Liver (tissue), 9 donors: ENCODE results near the gene CD59. TPM values are rescaled to one million over a fixed set of nuclear protein-coding genes. Genes with fewer than 3 reads are reported as not detected.

Source experiments
- DNase-seq: peaks from one replicate; pipeline ENCODE4 v3.0.0-alpha.2; 2017; ENCODE audit warnings: low spot score
- H3K27ac ChIP-seq, 2 donors: one replicate each; pipeline ENCODE4 v1.7.0; 2013; ENCODE audit warnings: inconsistent platforms in 2 of 2, low read length in 2 of 2, control low read depth in 1 of 2, low read depth in 1 of 2, mild to moderate bottlenecking in 1 of 2
- H3K27me3 ChIP-seq, 4 donors: one replicate each; pipeline versions ENCODE4 v1.6.1 to v1.7.0; 2013; ENCODE audit warnings: low read length in 3 of 4, inconsistent platforms in 1 of 4, mild to moderate bottlenecking in 1 of 4, moderate library complexity in 1 of 4; ENCODE audit not compliant: control insufficient read depth in 4 of 4, insufficient read depth in 4 of 4
- H3K36me3 ChIP-seq, 4 donors: one replicate each; pipeline versions ENCODE4 v1.6.1 to v1.7.0; 2013; ENCODE audit warnings: low read length in 3 of 4, mild to moderate bottlenecking in 3 of 4, low read depth in 1 of 4, moderate library complexity in 1 of 4; ENCODE audit not compliant: control insufficient read depth in 4 of 4, insufficient read depth in 3 of 4
- H3K4me1 ChIP-seq, 4 donors: one replicate each; pipeline versions ENCODE4 v1.6.1 to v1.7.0; 2013; ENCODE audit warnings: low read length in 3 of 4, mild to moderate bottlenecking in 3 of 4, moderate library complexity in 1 of 4; ENCODE audit not compliant: control insufficient read depth in 4 of 4, insufficient read depth in 4 of 4
- H3K4me3 ChIP-seq, 3 donors: one replicate each; pipeline versions ENCODE4 v1.6.1 to v1.7.0; 2013; ENCODE audit warnings: low read length in 3 of 3, control low read depth in 1 of 3, low read depth in 1 of 3, mild to moderate bottlenecking in 1 of 3
- H3K9ac ChIP-seq, 2 donors: one replicate each; pipeline ENCODE4 v1.7.0; 2013; ENCODE audit warnings: low read length in 2 of 2, mild to moderate bottlenecking in 2 of 2, moderate library complexity in 2 of 2, control low read depth in 1 of 2, low read depth in 1 of 2
- H3K9me3 ChIP-seq, 4 donors: one replicate each; pipeline versions ENCODE4 v1.6.1 to v1.7.0; 2013; ENCODE audit warnings: low read length in 3 of 4; ENCODE audit not compliant: control insufficient read depth in 4 of 4
- EGR1 ChIP-seq, 2 donors: IDR thresholded peaks; 2 replicates each; pipeline ENCODE4 v1.6.1; 2016 to 2018; ENCODE audit warnings: antibody characterized with exemption in 2 of 2, low read depth in 2 of 2
- FOXA1 ChIP-seq: IDR thresholded peaks from 2 replicates; pipeline ENCODE4 v1.6.1; 2016; ENCODE audit warnings: antibody characterized with exemption
- FOXA2 ChIP-seq: IDR thresholded peaks from 2 replicates; pipeline ENCODE4 v1.6.1; 2016; ENCODE audit warnings: antibody characterized with exemption
- GABPA ChIP-seq, 2 donors: IDR thresholded peaks in 1 of 2; conservative IDR thresholded peaks in 1 of 2; 2 replicates each; pipeline ENCODE4 v1.6.1; 2016; ENCODE audit warnings: antibody characterized with exemption in 2 of 2, mild to moderate bottlenecking in 1 of 2, moderate library complexity in 1 of 2
- HNF4A ChIP-seq, 2 donors: conservative IDR thresholded peaks; 2 replicates each; pipeline ENCODE4 v1.6.1; 2016; ENCODE audit warnings: antibody characterized with exemption in 2 of 2, mild to moderate bottlenecking in 2 of 2
- HNF4G ChIP-seq: IDR thresholded peaks from 2 replicates; pipeline ENCODE4 v1.6.1; 2016; ENCODE audit warnings: antibody characterized with exemption
- JUND ChIP-seq, 2 donors: IDR thresholded peaks; 2 replicates each; pipeline ENCODE4 v1.6.1; 2016; ENCODE audit warnings: antibody characterized with exemption in 2 of 2
- NR2F2 ChIP-seq: IDR thresholded peaks from 2 replicates; pipeline ENCODE4 v1.6.1; 2016; ENCODE audit warnings: antibody characterized with exemption
- RAD21 ChIP-seq, 2 donors: IDR thresholded peaks; 2 replicates each; pipeline ENCODE4 v1.6.1; 2016; ENCODE audit warnings: antibody characterized with exemption in 2 of 2, mild to moderate bottlenecking in 2 of 2
- RXRA ChIP-seq, 2 donors: IDR thresholded peaks; 2 replicates each; pipeline ENCODE4 v1.6.1; 2017 to 2018; ENCODE audit warnings: antibody characterized with exemption in 2 of 2, mild to moderate bottlenecking in 1 of 2
- SP1 ChIP-seq: IDR thresholded peaks from 2 replicates; pipeline ENCODE4 v1.6.1; 2018; ENCODE audit warnings: antibody characterized with exemption, mild to moderate bottlenecking
- TAF1 ChIP-seq: conservative IDR thresholded peaks from 2 replicates; pipeline ENCODE4 v1.6.1; 2016; ENCODE audit warnings: antibody characterized with exemption, mild to moderate bottlenecking
- YY1 ChIP-seq: IDR thresholded peaks from 2 replicates; pipeline ENCODE4 v1.6.1; 2016; ENCODE audit warnings: antibody characterized with exemption, mild to moderate bottlenecking
- whole genome bisulfite sequencing: extraction: QIAGEN DNeasy Blood & Tissue Kit; methylation state at CpG from one replicate; pipeline ENCODE4 v1.1.7; 2013; 5-methylcytosine and 5-hydroxymethylcytosine counted together
- polyA plus RNA-seq, 2 donors: library from polyadenylated mRNA; stranded (reverse) in 1 of 2; unstranded in 1 of 2; fragments of 200-250 nt in 1 of 2; fragments of >200 nt in 1 of 2; fragmentation: Nextera tagmentation in 1 of 2; extraction: Ambion mirVana in 1 of 2; gene quantifications; one replicate each; pipeline versions ENCODE4 v1.2.1 to v1.2.3, GENCODE V29; 2013 to 2015
- total RNA-seq, 2 donors: library from RNA; depleted of rRNA; stranded (reverse); fragments of >200 nt; gene quantifications; one replicate each; pipeline ENCODE4 v1.2.3, GENCODE V29; 2014
- TF ChIP-seq, protein P1 (sequence below): IDR thresholded peaks from 2 replicates; pipeline ENCODE4 v1.6.1; 2016; ENCODE audit warnings: antibody characterized with exemption
- TF ChIP-seq, protein P2 (sequence below): fragments of 150-350 bp; IDR thresholded peaks from 2 replicates; pipeline ENCODE4 v1.5.1; 2017; ENCODE audit warnings: improper control_type of control experiment, low read depth, low read length; ENCODE audit not compliant: missing input control
- TF ChIP-seq, protein P3 (sequence below): IDR thresholded peaks from 2 replicates; pipeline ENCODE4 v1.6.1; 2016; ENCODE audit warnings: antibody characterized with exemption, mild to moderate bottlenecking
- TF ChIP-seq, protein P4 (sequence below): IDR thresholded peaks from 2 replicates; pipeline ENCODE4 v1.6.1; 2016; ENCODE audit warnings: antibody characterized with exemption
- TF ChIP-seq, protein P5 (sequence below): IDR thresholded peaks from 2 replicates; pipeline ENCODE4 v1.6.1; 2016; ENCODE audit warnings: antibody characterized with exemption
- donor health status: healthy.
- donor health status: healthy.
- donor health status: healthy.
- donor health status: healthy.
- donor health status: healthy.

Gene CD59
- total and polyA plus RNA-seq, 4 donors: 74.2 to 181 (median 130) TPM

DNA sequence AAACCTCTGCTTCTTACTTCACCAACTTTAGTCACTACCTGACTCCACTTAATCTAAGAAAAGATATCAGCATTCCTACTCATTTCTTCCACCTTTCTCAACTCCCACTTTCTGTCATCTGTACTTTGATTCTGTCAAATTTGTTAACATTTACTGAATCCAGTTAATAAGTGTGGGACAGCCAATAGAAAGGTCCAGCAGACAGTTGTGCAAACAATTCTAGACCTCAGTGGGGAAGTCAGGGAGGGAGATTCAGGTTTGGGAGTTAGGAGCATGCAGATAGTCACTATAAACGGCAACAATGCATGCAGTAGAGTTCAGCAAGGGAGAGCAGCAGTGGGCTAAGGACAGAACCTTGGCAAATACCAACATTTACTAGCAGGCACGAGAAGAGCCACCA, 34.0 kb upstream of the CD59 start:
- peak overlapping the region in 1 of 2 donors; percentile 44 for H3K9ac ChIP-seq
- H3K4me1 ChIP-seq: peaks cover 8 to 45% (median 33%) of the 10 kb centered on the region in 4 donors
- H3K27me3 ChIP-seq: no peaks in the 10 kb centered on the region
- DNase-seq: no peak
- H3K27ac ChIP-seq: peak overlapping the region in 1 of 2 donors; percentile 46
- 27% methylated on average over 2 of the region's 2 CpGs for WGBS
- peaks cover 0 to 24% (median 17%) of the 10 kb centered on the region in 4 donors for H3K36me3 ChIP-seq
- TF ChIP-seq NR2F2 (no peak), YY1 (peak; percentile 79), HNF4G (no peak), FOXA2 (peak; percentile 42), TAF1 (no peak), GABPA (IDR thresholded peaks at IDR 0.05 in 1 of 2, conservative IDR thresholded peaks at IDR 0.05 in 1 of 2) (no peak), RXRA (IDR thresholded peaks at IDR 0.05) (peak; percentile 7 to 64), HNF4A (conservative IDR thresholded peaks at IDR 0.05) (peak; percentile 72 to 80), RAD21 (IDR thresholded peaks at IDR 0.05) (peak in 1 of 2 donors; percentile 15), EGR1 (IDR thresholded peaks at IDR 0.05; ENCODE audit: low read depth in 2 of 2) (no peak), JUND (IDR thresholded peaks at IDR 0.05) (peak in 1 of 2 donors; percentile 55), FOXA1 (no peak), SP1 (peak; percentile 51)
- TF ChIP-seq, protein P1, sequence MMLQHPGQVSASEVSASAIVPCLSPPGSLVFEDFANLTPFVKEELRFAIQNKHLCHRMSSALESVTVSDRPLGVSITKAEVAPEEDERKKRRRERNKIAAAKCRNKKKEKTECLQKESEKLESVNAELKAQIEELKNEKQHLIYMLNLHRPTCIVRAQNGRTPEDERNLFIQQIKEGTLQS: no peak
- TF ChIP-seq, protein P2, sequence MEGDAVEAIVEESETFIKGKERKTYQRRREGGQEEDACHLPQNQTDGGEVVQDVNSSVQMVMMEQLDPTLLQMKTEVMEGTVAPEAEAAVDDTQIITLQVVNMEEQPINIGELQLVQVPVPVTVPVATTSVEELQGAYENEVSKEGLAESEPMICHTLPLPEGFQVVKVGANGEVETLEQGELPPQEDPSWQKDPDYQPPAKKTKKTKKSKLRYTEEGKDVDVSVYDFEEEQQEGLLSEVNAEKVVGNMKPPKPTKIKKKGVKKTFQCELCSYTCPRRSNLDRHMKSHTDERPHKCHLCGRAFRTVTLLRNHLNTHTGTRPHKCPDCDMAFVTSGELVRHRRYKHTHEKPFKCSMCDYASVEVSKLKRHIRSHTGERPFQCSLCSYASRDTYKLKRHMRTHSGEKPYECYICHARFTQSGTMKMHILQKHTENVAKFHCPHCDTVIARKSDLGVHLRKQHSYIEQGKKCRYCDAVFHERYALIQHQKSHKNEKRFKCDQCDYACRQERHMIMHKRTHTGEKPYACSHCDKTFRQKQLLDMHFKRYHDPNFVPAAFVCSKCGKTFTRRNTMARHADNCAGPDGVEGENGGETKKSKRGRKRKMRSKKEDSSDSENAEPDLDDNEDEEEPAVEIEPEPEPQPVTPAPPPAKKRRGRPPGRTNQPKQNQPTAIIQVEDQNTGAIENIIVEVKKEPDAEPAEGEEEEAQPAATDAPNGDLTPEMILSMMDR: no peak
- TF ChIP-seq, protein P3, sequence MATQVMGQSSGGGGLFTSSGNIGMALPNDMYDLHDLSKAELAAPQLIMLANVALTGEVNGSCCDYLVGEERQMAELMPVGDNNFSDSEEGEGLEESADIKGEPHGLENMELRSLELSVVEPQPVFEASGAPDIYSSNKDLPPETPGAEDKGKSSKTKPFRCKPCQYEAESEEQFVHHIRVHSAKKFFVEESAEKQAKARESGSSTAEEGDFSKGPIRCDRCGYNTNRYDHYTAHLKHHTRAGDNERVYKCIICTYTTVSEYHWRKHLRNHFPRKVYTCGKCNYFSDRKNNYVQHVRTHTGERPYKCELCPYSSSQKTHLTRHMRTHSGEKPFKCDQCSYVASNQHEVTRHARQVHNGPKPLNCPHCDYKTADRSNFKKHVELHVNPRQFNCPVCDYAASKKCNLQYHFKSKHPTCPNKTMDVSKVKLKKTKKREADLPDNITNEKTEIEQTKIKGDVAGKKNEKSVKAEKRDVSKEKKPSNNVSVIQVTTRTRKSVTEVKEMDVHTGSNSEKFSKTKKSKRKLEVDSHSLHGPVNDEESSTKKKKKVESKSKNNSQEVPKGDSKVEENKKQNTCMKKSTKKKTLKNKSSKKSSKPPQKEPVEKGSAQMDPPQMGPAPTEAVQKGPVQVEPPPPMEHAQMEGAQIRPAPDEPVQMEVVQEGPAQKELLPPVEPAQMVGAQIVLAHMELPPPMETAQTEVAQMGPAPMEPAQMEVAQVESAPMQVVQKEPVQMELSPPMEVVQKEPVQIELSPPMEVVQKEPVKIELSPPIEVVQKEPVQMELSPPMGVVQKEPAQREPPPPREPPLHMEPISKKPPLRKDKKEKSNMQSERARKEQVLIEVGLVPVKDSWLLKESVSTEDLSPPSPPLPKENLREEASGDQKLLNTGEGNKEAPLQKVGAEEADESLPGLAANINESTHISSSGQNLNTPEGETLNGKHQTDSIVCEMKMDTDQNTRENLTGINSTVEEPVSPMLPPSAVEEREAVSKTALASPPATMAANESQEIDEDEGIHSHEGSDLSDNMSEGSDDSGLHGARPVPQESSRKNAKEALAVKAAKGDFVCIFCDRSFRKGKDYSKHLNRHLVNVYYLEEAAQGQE: peak; percentile 55
- TF ChIP-seq, protein P4, sequence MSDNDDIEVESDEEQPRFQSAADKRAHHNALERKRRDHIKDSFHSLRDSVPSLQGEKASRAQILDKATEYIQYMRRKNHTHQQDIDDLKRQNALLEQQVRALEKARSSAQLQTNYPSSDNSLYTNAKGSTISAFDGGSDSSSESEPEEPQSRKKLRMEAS: peak; percentile 26
- TF ChIP-seq, protein P5, sequence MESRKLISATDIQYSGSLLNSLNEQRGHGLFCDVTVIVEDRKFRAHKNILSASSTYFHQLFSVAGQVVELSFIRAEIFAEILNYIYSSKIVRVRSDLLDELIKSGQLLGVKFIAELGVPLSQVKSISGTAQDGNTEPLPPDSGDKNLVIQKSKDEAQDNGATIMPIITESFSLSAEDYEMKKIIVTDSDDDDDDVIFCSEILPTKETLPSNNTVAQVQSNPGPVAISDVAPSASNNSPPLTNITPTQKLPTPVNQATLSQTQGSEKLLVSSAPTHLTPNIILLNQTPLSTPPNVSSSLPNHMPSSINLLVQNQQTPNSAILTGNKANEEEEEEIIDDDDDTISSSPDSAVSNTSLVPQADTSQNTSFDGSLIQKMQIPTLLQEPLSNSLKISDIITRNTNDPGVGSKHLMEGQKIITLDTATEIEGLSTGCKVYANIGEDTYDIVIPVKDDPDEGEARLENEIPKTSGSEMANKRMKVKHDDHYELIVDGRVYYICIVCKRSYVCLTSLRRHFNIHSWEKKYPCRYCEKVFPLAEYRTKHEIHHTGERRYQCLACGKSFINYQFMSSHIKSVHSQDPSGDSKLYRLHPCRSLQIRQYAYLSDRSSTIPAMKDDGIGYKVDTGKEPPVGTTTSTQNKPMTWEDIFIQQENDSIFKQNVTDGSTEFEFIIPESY: no peak
- no peaks in the 10 kb centered on the region for H3K9me3 ChIP-seq
- H3K4me3 ChIP-seq: no peak overlapping the region
